Keratinocyte (primary cell): ENCODE results near the gene TULP1.

Experiments
- EZH2 ChIP-seq: IDR thresholded peaks from one replicate; pipeline ENCODE4 v1.6.1; 2012; ENCODE audit warnings: inconsistent platforms, mild to moderate bottlenecking, low read length, moderate library complexity
- TF ChIP-seq, protein P1 (sequence below), 3 experiments: IDR thresholded peaks in 1 of 3; conservative IDR thresholded peaks in 1 of 3; optimal IDR thresholded peaks in 1 of 3; 2 replicates in 2 of 3; 3 replicates in 1 of 3; pipeline versions ENCODE3 to v1.5.1; 2011; ENCODE audit warnings: low read length in 3 of 3, mild to moderate bottlenecking in 3 of 3, moderate library complexity in 2 of 3, control low read depth in 1 of 3, inconsistent platforms in 1 of 3; ENCODE audit not compliant: insufficient read depth in 2 of 3; ENCODE audit errors: extremely low read depth in 1 of 3

DNA sequence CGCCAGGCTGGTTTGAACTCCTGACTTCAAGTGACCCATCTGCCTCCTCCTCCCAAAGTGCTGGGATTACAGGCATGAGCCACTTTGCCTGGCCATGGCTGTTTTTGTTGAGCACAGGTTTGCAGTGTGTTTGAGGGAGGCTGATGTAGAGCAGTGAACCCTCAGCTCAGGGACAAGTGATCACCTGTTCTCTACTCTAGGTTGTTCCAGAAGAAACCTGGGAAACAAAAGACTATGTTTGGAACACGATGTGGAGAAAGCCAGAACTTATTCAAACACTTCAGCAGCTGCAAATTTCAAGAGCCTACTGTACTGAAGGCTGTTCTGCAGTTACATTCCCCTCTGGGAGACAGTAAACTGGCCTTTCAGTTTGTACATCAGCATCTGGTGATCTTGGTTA, 4.7 kb downstream of the TULP1 start:
- TF ChIP-seq EZH2: no peak
- TF ChIP-seq, protein P1, sequence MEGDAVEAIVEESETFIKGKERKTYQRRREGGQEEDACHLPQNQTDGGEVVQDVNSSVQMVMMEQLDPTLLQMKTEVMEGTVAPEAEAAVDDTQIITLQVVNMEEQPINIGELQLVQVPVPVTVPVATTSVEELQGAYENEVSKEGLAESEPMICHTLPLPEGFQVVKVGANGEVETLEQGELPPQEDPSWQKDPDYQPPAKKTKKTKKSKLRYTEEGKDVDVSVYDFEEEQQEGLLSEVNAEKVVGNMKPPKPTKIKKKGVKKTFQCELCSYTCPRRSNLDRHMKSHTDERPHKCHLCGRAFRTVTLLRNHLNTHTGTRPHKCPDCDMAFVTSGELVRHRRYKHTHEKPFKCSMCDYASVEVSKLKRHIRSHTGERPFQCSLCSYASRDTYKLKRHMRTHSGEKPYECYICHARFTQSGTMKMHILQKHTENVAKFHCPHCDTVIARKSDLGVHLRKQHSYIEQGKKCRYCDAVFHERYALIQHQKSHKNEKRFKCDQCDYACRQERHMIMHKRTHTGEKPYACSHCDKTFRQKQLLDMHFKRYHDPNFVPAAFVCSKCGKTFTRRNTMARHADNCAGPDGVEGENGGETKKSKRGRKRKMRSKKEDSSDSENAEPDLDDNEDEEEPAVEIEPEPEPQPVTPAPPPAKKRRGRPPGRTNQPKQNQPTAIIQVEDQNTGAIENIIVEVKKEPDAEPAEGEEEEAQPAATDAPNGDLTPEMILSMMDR (optimal IDR thresholded peaks at IDR 0.05 in 1 of 3, IDR thresholded peaks at IDR 0.05 in 1 of 3, conservative IDR thresholded peaks at IDR 0.05 in 1 of 3; ENCODE audit: extremely low read depth in 1 of 3, insufficient read depth in 2 of 3, low read length in 3 of 3): no peak
